Astrocyte (in vitro differentiated cells and primary cell): ENCODE results near the gene UBE2E1. TPM values are rescaled to one million over a fixed set of nuclear protein-coding genes. Genes with fewer than 3 reads are reported as not detected.

Experiments
- DNase-seq: peaks from one replicate; pipeline ENCODE4 v3.0.0-alpha.2; 2010; ENCODE audit warnings: low read depth
- FAIRE-seq: peaks from 2 replicates; lab custom pipeline; 2011; peaks lifted over from hg19 to GRCh38; lab: Jason Lieb, UNC
- H2AFZ ChIP-seq: 2 replicates; pipeline ENCODE4 v1.6.0; 2012; ENCODE audit warnings: low read depth, low read length, inconsistent platforms
- H3K27ac ChIP-seq: 2 replicates; pipeline ENCODE4 v1.5.1; 2011; ENCODE audit warnings: low read depth, low read length, inconsistent platforms
- H3K27me3 ChIP-seq: 2 replicates; pipeline ENCODE4 v1.6.0; 2011; ENCODE audit warnings: low read length, inconsistent platforms; ENCODE audit not compliant: insufficient read depth
- H3K36me3 ChIP-seq: 2 replicates; pipeline ENCODE4 v1.5.1; 2011; ENCODE audit warnings: low read length, inconsistent platforms; ENCODE audit not compliant: insufficient read depth
- H3K4me1 ChIP-seq: 2 replicates; pipeline ENCODE4 v1.5.1; 2011; ENCODE audit warnings: low read length, inconsistent platforms; ENCODE audit not compliant: insufficient read depth
- H3K4me2 ChIP-seq: 2 replicates; pipeline ENCODE4 v1.6.0; 2012; ENCODE audit warnings: low read length, inconsistent platforms
- H3K4me3 ChIP-seq: 2 replicates; pipeline ENCODE4 v1.5.1; 2011; ENCODE audit warnings: low read depth, mild to moderate bottlenecking, low read length, inconsistent platforms; ENCODE audit not compliant: insufficient read depth
- H3K79me2 ChIP-seq: 2 replicates; pipeline ENCODE4 v1.6.0; 2012; ENCODE audit warnings: mild to moderate bottlenecking, low read length, inconsistent platforms; ENCODE audit not compliant: insufficient read depth
- H3K9ac ChIP-seq: 2 replicates; pipeline ENCODE4 v1.6.0; 2012; ENCODE audit warnings: mild to moderate bottlenecking, low read length, inconsistent platforms
- H3K9me3 ChIP-seq: 2 replicates; pipeline ENCODE4 v1.5.1; 2012; ENCODE audit warnings: low read depth, mild to moderate bottlenecking, low read length, inconsistent platforms; ENCODE audit not compliant: insufficient read depth
- H4K20me1 ChIP-seq: 2 replicates; pipeline ENCODE4 v1.6.0; 2012; ENCODE audit warnings: low read length, inconsistent platforms; ENCODE audit not compliant: insufficient read depth
- H3K27ac Mint-ChIP-seq: one replicate; pipeline ENCODE4 v1.8.0; 2021; ENCODE audit warnings: mild to moderate bottlenecking, mixed read lengths; ENCODE audit not compliant: unreplicated experiment
- H3K27me3 Mint-ChIP-seq: one replicate; pipeline ENCODE4 v1.8.0; 2021; ENCODE audit warnings: low read depth, mixed read lengths; ENCODE audit not compliant: unreplicated experiment
- H3K36me3 Mint-ChIP-seq: one replicate; pipeline ENCODE4 v1.8.0; 2021; ENCODE audit warnings: low read depth, mixed read lengths; ENCODE audit not compliant: unreplicated experiment
- H3K4me1 Mint-ChIP-seq: one replicate; pipeline ENCODE4 v1.8.0; 2021; ENCODE audit warnings: low read depth, mixed read lengths; ENCODE audit not compliant: unreplicated experiment
- H3K4me3 Mint-ChIP-seq: one replicate; pipeline ENCODE4 v1.8.0; 2021; ENCODE audit warnings: mild to moderate bottlenecking, moderate library complexity, mixed read lengths; ENCODE audit not compliant: unreplicated experiment
- H3K9me3 Mint-ChIP-seq: one replicate; pipeline ENCODE4 v1.8.0; 2021; ENCODE audit warnings: mild to moderate bottlenecking, mixed read lengths; ENCODE audit not compliant: unreplicated experiment
- CTCF ChIP-seq: IDR thresholded peaks from 2 replicates; pipeline ENCODE4 v1.5.1; 2011; ENCODE audit warnings: low read depth, mild to moderate bottlenecking, inconsistent platforms, low read length, moderate library complexity; ENCODE audit not compliant: insufficient read depth
- EZH2 ChIP-seq: IDR thresholded peaks from 2 replicates; pipeline ENCODE4 v1.6.1; 2012; ENCODE audit warnings: mild to moderate bottlenecking, low read length, inconsistent platforms; ENCODE audit not compliant: insufficient read depth
- total RNA-seq: library from RNA; stranded (reverse); gene quantifications from 2 replicates; pipeline ENCODE4 v1.2.1, GENCODE V29; 2021

Gene UBE2E1
- total RNA-seq, 1 donor from 2014 or later, result 150 TPM

GRCh38 chr3:23806534-23807423, 1.0 kb downstream of the UBE2E1 start:
- Histone ChIP-seq H3K4me2 (peak overlapping the region; percentile 98), H3K27me3 (no peaks in the 10 kb centered on the region), H3K4me3 (peak overlapping the region; percentile 67), H3K79me2 (peaks cover 31% of the 10 kb centered on the region), H3K27ac (peak overlapping the region; percentile 51), H3K4me1 (peaks cover 13% of the 10 kb centered on the region), H3K9ac (peak overlapping the region; percentile 86), H3K36me3 (no peaks in the 10 kb centered on the region), H3K9me3 (no peaks in the 10 kb centered on the region), H4K20me1 (peaks cover 41% of the 10 kb centered on the region), H2AFZ (peak overlapping the region; percentile 69)
- FAIRE-seq (no peak), DNase-seq (no peak)
- peaks cover 36% of the 10 kb centered on the region for H3K4me1 Mint-ChIP-seq
- TF ChIP-seq CTCF, result no peak
- no peak for TF ChIP-seq EZH2
- H3K27me3 Mint-ChIP-seq, result no peaks in the 10 kb centered on the region
- H3K36me3 Mint-ChIP-seq, result peaks cover 1% of the 10 kb centered on the region
- peak overlapping the region; percentile 94 for H3K27ac Mint-ChIP-seq
- H3K9me3 Mint-ChIP-seq, result no peaks in the 10 kb centered on the region
- peak overlapping the region; percentile 98 for H3K4me3 Mint-ChIP-seq

GRCh38 chr3:23807424-23808015, 1.8 kb downstream of the UBE2E1 start:
- Mint-ChIP-seq H3K9me3 (no peaks in the 10 kb centered on the region), H3K27ac (peak overlapping the region; percentile 94), H3K4me3 (peak overlapping the region; percentile 98), H3K4me1 (peaks cover 44% of the 10 kb centered on the region), H3K27me3 (no peaks in the 10 kb centered on the region), H3K36me3 (peaks cover 1% of the 10 kb centered on the region)
- no peaks in the 10 kb centered on the region for H3K36me3 ChIP-seq
- DNase-seq, result peak; percentile 19
- H3K9ac ChIP-seq, result peak overlapping the region; percentile 86
- TF ChIP-seq CTCF, result no peak
- no peak for TF ChIP-seq EZH2
- H3K4me2 ChIP-seq, result peak overlapping the region; percentile 98
- peaks cover 47% of the 10 kb centered on the region for H4K20me1 ChIP-seq
- FAIRE-seq, result peak; percentile 26
- H3K27me3 ChIP-seq, result no peaks in the 10 kb centered on the region
- peaks cover 13% of the 10 kb centered on the region for H3K4me1 ChIP-seq
- H3K79me2 ChIP-seq, result peaks cover 38% of the 10 kb centered on the region
- no peaks in the 10 kb centered on the region for H3K9me3 ChIP-seq
- H2AFZ ChIP-seq, result no peak overlapping the region
- H3K27ac ChIP-seq, result no peak overlapping the region
- peak overlapping the region; percentile 67 for H3K4me3 ChIP-seq
